ENCODE measurements around the gene SCIMP. TPM values are rescaled to one million over a fixed set of nuclear protein-coding genes. Genes with fewer than 3 reads are reported as not detected.
"Not testable (repeated sequence)": the region's sequence is repeated elsewhere in the genome, so short reads cannot be mapped to it uniquely, and the experiment has no call there.

Gene SCIMP
- total RNA-seq, 1 donor = not detected

- DNase-seq (ENCODE audit: low read depth) = no peak
- no peak overlapping the region for H3K4me3 ChIP-seq (ENCODE audit: low read depth, low read length)
- TF ChIP-seq CTCF (IDR thresholded peaks at IDR 0.05; ENCODE audit: insufficient read depth, low read depth, low read length) = no peak
Measured at GRCh38 chr17:5164436-5164835, 70.2 kb downstream of the SCIMP start.

- H3K4me3 ChIP-seq (ENCODE audit: low read depth, low read length); DNase-seq (ENCODE audit: low read depth): not testable (repeated sequence)
Measured at GRCh38 chr17:5161793-5162192, 72.9 kb downstream of the SCIMP start.

- not testable (repeated sequence) for DNase-seq (ENCODE audit: low read depth); H3K4me3 ChIP-seq (ENCODE audit: low read depth, low read length)
Measured at GRCh38 chr17:5160702-5161101, 74.0 kb downstream of the SCIMP start.

Other genes with a start within 250 kb of the SCIMP start
- gene CAMTA2, start 247.2 kb downstream of the SCIMP start, total RNA-seq = 15.1 TPM in 2 replicates
- gene INCA1, start 237.3 kb downstream of the SCIMP start, total RNA-seq = 0.97 and 1.3 TPM in 2 replicates
- 50.6 and 56.6 TPM in 2 replicates for gene KIF1C, start 236.9 kb downstream of the SCIMP start, total RNA-seq
- under 0.01 and 0.43 TPM in 2 replicates for gene SLC52A1, start 199.4 kb downstream of the SCIMP start, total RNA-seq
- 1.6 and 2.2 TPM in 2 replicates for gene ZFP3, start 156.4 kb downstream of the SCIMP start, total RNA-seq
- 4.5 and 5.2 TPM in 2 replicates for gene ZNF232, start 123.0 kb downstream of the SCIMP start, total RNA-seq
- not detected in 2 replicates for gene USP6, start 118.8 kb downstream of the SCIMP start, total RNA-seq
- gene ZNF594, start 43.0 kb downstream of the SCIMP start, total RNA-seq = 10.3 and 11.7 TPM in 2 replicates
- gene RABEP1, start 47.4 kb upstream of the SCIMP start, total RNA-seq = 37.4 and 50.5 TPM in 2 replicates
- 96.3 and 106 TPM in 2 replicates for gene NUP88, start 184.8 kb upstream of the SCIMP start, total RNA-seq
- gene RPAIN, start 185.3 kb upstream of the SCIMP start, total RNA-seq = 35.0 and 39.6 TPM in 2 replicates
- 179 and 233 TPM in 2 replicates for gene C1QBP, start 204.3 kb upstream of the SCIMP start, total RNA-seq
- 14.2 and 14.8 TPM in 2 replicates for gene DHX33, start 234.1 kb upstream of the SCIMP start, total RNA-seq